Panc1 (cell line): ENCODE measurements around the gene MSGN1.

Experiments used
- TF ChIP-seq, protein P1 (sequence below): fragments of 450-650 bp; IDR thresholded peaks from 2 replicates; pipeline ENCODE4 v1.5.1; 2017; ENCODE audit warnings: mild to moderate bottlenecking
- TF ChIP-seq, protein P2 (sequence below), 2 experiments: IDR thresholded peaks; 2 replicates each; pipeline ENCODE4 v1.6.1; 2011 to 2012; ENCODE audit warnings: low read depth in 2 of 2, control low read depth in 1 of 2, low read length in 1 of 2, mild to moderate bottlenecking in 1 of 2, moderate library complexity in 1 of 2; ENCODE audit not compliant: insufficient read depth in 1 of 2

DNA sequence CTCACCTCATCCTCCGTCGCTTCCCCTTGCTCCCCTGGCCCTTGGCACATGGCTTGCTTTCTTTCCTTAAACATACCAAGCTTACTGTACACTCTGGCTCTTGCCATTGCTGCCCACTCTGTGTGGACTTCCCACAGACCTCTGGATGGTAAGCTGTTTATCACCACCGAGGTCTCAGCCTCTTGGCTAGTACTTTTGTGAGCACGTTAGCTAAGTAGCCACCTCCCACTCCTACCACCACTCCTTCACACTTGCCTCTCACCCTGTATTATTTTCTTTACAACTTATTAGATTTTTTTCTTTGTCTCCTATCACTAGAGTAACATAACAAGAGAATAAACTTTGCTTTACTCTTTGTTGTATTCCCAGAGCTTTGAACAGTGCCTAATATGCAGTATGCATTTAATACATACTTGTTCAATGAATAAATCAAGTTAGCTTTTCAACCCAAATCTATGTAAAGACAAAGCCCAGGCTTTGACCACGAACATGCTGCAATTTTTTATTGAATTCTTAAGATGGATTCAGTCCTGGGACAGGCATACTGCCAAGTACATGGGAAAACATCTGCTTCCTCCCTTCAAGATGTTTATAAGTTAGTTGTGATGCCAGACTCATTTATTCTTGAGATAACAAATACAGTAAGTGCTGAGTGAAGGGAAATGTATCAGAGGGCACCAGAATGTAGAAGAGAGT lies 25.0 kb upstream of the MSGN1 start:
- TF ChIP-seq, protein P1, sequence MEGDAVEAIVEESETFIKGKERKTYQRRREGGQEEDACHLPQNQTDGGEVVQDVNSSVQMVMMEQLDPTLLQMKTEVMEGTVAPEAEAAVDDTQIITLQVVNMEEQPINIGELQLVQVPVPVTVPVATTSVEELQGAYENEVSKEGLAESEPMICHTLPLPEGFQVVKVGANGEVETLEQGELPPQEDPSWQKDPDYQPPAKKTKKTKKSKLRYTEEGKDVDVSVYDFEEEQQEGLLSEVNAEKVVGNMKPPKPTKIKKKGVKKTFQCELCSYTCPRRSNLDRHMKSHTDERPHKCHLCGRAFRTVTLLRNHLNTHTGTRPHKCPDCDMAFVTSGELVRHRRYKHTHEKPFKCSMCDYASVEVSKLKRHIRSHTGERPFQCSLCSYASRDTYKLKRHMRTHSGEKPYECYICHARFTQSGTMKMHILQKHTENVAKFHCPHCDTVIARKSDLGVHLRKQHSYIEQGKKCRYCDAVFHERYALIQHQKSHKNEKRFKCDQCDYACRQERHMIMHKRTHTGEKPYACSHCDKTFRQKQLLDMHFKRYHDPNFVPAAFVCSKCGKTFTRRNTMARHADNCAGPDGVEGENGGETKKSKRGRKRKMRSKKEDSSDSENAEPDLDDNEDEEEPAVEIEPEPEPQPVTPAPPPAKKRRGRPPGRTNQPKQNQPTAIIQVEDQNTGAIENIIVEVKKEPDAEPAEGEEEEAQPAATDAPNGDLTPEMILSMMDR, result no peak
- TF ChIP-seq, protein P2, sequence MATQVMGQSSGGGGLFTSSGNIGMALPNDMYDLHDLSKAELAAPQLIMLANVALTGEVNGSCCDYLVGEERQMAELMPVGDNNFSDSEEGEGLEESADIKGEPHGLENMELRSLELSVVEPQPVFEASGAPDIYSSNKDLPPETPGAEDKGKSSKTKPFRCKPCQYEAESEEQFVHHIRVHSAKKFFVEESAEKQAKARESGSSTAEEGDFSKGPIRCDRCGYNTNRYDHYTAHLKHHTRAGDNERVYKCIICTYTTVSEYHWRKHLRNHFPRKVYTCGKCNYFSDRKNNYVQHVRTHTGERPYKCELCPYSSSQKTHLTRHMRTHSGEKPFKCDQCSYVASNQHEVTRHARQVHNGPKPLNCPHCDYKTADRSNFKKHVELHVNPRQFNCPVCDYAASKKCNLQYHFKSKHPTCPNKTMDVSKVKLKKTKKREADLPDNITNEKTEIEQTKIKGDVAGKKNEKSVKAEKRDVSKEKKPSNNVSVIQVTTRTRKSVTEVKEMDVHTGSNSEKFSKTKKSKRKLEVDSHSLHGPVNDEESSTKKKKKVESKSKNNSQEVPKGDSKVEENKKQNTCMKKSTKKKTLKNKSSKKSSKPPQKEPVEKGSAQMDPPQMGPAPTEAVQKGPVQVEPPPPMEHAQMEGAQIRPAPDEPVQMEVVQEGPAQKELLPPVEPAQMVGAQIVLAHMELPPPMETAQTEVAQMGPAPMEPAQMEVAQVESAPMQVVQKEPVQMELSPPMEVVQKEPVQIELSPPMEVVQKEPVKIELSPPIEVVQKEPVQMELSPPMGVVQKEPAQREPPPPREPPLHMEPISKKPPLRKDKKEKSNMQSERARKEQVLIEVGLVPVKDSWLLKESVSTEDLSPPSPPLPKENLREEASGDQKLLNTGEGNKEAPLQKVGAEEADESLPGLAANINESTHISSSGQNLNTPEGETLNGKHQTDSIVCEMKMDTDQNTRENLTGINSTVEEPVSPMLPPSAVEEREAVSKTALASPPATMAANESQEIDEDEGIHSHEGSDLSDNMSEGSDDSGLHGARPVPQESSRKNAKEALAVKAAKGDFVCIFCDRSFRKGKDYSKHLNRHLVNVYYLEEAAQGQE (IDR thresholded peaks at IDR 0.05; ENCODE audit: insufficient read depth in 1 of 2, low read depth in 2 of 2, low read length in 1 of 2), result no peak
